Subcutaneous adipose tissue (tissue), 4 donors: ENCODE measurements around the gene CASTOR1. TPM values are rescaled to one million over a fixed set of nuclear protein-coding genes. Genes with fewer than 3 reads are reported as not detected.

Experiments
- total RNA-seq, 4 donors: library from RNA; depleted of rRNA; stranded (reverse); fragments of >200 nt; gene quantifications; one replicate each; pipeline ENCODE4 v1.1.0, GENCODE V29; 2016
- TF ChIP-seq, protein P1 (sequence below): fragments of 450-650 bp; IDR thresholded peaks from one replicate; pipeline ENCODE4 v1.5.1; 2016; ENCODE audit warnings: low read depth, mild to moderate bottlenecking, control low read depth, antibody characterized with exemption, moderate library complexity

CASTOR1 gene
- total RNA-seq, 4 donors from 2014 or later, result 8.5 to 26.9 (median 12.8) TPM

DNA sequence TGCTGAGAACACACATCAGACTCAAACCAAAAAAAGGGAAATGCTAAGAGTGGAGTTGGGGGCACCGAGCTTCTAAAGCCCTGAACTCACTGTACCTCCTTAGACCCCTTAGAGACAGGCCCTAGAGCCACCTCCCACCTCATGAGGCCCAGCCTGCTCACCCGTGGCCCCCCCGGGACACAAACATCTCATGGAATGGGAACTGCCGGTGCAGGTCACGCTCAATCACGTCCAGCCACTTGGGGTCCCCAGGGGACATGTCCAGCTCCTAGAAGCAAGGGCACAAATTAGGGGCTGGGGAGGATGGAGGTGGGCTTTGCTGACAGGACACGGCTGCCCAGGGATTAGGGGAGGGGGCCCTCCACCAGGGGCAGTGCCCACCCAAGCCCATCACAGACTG, 6.3 kb upstream of the CASTOR1 start:
- TF ChIP-seq, protein P1, sequence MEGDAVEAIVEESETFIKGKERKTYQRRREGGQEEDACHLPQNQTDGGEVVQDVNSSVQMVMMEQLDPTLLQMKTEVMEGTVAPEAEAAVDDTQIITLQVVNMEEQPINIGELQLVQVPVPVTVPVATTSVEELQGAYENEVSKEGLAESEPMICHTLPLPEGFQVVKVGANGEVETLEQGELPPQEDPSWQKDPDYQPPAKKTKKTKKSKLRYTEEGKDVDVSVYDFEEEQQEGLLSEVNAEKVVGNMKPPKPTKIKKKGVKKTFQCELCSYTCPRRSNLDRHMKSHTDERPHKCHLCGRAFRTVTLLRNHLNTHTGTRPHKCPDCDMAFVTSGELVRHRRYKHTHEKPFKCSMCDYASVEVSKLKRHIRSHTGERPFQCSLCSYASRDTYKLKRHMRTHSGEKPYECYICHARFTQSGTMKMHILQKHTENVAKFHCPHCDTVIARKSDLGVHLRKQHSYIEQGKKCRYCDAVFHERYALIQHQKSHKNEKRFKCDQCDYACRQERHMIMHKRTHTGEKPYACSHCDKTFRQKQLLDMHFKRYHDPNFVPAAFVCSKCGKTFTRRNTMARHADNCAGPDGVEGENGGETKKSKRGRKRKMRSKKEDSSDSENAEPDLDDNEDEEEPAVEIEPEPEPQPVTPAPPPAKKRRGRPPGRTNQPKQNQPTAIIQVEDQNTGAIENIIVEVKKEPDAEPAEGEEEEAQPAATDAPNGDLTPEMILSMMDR, result no peak

GRCh38 chr22:30294830-30295229, 5.5 kb upstream of the CASTOR1 start:
- TF ChIP-seq, protein P1, result no peak

GRCh38 chr22:30294066-30294465, 4.8 kb upstream of the CASTOR1 start:
- TF ChIP-seq, protein P1, result no peak

GRCh38 chr22:30293026-30293425, 3.7 kb upstream of the CASTOR1 start:
- TF ChIP-seq, protein P1, result no peak

GRCh38 chr22:30292069-30292970, 3.0 kb upstream of the CASTOR1 start:
- TF ChIP-seq, protein P1, result no peak

DNA sequence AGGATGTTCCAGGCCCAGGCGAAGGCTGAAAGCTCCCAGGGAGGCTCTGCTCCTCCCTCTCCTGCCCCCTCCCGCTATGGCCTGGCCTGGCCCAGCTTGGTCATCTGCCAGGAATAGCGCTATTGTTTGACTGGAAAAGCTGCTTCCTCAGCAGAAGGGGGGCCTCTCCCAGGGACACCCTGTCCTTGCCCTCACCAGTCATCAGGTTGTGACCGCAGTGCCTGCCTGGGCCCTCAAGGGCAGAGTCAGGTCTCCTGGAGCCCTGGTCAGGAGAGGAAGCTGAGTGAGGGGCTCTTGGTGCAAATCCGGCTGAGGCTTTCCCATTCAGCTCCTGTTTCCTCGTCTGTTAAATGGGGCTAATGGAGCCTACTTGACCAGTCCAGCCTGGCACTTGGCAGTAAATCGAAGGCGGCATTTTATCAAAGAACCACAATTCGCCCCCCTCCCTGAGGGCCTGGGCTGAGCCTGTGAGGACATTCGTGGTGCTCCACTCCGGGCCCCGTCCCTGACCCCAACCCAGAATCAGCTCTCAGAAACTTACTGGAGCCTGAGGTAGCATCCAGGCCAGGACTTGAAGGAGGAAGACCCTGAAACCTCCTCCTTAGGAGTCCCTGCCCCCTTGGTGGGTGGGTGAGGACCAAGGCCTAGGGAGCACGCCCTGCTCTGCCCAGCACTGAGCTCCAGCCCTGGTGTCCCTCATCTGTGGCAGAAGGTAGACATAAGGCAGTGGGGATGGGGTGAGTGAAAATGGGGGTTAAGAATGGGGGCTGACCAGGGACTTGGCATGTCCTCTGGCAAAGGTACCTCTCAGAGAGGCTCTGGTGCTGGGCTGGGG, 2.0 kb upstream of the CASTOR1 start:
- TF ChIP-seq, protein P1, result no peak
